GM18861 (cell line): ENCODE results near the gene APC2.

Experiments used
- ATAC-seq: cut with Tn5 transposase; IDR thresholded peaks from one replicate; pipeline ENCODE4 v1.9.1; 2021; ENCODE audit not compliant: unreplicated experiment

The APC2 gene

GRCh38 chr19:1446713-1447481, 3.0 kb upstream of the APC2 start:
- ATAC-seq = no peak

DNA sequence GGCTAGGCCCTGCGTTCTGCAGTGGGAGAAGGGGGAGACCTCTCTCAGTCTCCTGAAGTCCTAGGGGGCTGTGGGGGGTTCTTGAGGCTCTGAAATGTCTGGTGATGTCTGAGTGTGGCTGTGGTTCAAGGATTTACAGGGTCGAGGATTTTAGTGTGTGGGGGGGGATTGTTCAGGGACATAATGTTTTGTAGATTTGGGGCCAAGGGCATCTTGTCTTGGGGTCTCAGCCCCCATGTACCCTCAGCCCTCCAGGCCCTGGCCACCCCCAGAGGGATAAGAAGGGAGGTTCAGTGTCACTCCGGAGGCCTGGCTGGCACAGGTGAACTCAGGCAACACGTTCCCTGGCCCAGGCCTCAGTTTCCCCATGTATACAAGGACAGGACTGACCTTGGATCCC, 2.4 kb upstream of the APC2 start:
- ATAC-seq = no peak

GRCh38 chr19:1447944-1448343, 2.0 kb upstream of the APC2 start:
- no peak for ATAC-seq

GRCh38 chr19:1450735-1451731, 1.1 kb downstream of the APC2 start:
- no peak for ATAC-seq

DNA sequence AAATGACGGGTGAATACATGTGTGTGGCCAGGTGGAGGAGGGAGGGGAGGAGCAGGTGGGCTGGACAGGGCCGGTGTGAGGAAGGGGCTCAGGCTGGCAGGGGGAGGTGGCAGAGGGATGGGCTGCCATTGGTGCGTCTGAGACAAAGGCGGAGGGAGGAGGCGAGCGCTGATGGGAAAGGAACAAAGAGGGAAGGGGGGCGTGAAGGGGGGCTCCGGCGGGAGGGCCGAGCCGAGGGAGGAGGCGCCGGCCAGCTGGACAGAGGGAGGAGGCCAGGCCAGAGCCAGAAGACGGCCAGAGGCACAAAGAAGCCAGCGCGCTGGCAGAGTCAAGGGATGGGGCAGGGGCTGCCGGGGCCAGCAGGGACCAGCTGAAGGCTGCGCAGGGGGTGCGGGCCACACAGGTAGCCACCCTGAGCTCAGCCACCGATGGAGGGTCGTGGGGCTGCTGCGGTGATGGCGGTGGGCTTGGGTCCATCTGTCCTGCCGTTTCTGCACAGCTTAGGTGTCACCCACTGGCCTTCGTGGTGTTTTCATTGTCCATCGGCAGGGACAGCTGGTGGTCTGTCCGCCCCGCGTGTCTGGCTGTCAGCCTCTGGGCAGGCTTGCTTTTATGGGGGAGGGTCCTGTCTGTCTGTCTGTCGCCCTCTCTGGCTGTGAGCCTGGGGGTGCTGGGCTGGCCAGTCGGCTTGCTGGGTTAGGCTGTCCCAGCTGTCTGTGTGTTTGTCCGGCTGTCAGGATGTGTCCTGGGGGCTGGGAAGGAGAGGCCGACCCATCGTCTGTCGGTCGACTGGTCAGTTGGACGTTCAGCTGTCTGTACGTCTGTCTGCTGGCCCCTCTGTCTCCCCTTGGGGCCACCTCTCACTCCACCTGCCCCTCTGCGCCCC, 2.2 kb downstream of the APC2 start:
- ATAC-seq = no peak

- no peak for ATAC-seq
Measured at GRCh38 chr19:1452802-1453524, 3.0 kb downstream of the APC2 start.

- ATAC-seq = no peak
Measured at GRCh38 chr19:1453525-1454364, 3.8 kb downstream of the APC2 start.

DNA sequence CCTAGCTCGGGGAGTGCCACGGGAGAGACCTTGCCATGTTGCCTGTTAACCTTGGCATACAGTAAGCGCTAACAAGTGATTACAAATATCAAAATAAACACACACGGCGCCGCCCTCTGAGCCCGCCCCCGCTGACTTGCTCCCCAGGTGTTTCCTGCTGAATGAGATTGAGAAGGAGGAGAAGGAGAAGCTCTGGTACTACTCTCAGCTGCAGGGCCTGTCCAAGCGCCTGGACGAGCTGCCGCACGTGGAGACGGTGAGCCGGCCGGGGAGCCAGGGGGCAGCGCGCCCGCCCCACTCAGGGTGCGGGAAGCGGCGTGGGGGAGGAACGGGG, 5.0 kb downstream of the APC2 start:
- no peak for ATAC-seq

DNA sequence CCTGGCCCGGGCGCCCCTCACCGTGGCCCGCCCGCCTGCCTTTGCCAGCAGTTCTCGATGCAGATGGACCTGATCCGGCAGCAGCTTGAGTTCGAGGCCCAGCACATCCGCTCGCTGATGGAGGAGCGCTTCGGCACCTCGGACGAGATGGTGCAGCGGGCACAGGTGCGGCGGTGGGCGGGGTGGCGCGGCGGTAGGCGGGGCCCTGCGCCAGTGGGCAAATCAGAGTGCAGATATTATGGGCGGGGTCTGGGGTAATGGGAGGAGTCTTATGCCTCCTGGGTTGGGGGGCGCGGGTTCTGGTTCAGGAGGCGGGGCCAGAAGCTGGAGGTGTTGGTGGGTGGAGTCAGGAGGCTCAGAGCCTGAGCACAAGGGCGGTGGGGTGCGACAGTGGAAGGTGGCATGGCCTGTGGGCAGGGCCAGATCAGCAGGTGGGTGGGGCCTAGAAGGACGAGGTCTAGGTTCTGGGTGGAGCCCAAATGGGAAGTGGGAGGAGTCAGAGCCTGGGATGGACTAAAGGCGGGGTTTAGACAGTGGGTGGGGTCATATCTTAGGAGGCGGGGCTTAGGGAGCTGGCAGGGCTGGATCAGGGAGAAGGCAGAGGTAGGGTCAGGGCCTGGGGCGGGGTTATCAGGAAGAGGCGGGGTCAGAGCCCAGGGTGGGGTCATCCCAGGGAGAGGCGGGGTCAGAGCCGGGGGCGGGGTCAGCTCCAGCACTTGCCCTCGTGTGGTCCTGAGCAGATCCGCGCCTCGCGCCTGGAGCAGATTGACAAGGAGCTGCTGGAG, 5.6 kb downstream of the APC2 start:
- ATAC-seq = no peak

- no peak for ATAC-seq
Measured at GRCh38 chr19:1456121-1456900, 6.4 kb downstream of the APC2 start.

DNA sequence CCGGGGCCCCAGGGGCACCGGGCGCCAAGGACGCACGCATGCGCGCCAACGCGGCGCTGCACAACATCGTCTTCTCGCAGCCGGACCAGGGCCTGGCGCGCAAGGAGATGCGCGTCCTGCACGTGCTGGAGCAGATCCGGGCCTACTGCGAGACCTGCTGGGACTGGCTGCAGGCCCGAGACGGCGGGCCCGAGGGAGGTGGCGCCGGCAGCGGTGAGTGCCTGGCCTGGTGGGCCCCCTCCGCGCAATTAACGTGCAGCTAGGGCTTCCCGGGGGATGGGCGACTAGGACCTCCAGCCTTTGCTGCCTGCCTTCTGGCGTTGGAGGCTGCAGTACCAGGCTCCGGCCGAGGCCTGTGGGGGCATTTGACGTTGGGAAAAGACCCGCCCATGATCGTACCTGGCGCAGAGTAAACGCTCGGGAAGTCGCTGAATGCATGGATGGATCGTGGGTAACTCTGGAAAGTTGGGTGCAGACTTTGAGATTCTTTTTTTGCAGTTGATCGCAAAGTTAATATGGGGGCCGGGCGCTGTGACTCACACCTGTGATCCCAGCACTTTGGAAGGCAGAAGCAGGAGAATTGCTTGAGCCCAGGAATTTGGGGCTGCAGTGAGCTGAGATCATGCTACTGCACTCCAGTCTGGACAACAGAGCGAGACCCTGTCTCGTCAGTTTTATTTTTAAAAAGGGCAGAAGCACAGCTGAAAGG, 7.3 kb downstream of the APC2 start:
- ATAC-seq = no peak

- no peak for ATAC-seq
Measured at GRCh38 chr19:1457892-1458291, 8.0 kb downstream of the APC2 start.

- ATAC-seq = no peak
Measured at GRCh38 chr19:1459479-1459878, 9.6 kb downstream of the APC2 start.

GRCh38 chr19:1460033-1460995, 10.4 kb downstream of the APC2 start:
- no peak for ATAC-seq

DNA sequence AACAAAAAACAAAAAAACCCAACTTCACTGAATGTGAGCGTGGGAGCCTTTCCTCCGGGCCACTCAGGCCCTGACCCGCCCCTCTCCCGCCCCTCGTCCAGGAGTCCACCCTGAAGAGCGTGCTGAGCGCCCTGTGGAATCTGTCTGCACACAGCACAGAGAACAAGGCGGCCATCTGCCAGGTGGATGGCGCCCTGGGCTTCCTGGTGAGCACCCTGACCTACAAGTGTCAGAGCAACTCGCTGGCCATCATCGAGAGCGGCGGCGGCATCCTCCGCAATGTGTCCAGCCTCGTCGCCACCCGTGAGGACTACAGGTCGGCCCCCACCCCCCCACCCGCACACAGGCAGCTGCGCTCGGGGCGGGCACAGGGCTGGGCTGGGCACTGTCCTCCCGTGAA, 11.9 kb downstream of the APC2 start:
- ATAC-seq = no peak
